Hematopoietic multipotent progenitor cell treated with erythropoietin and hydrocortisone succinate and interleukin-3 and kit ligand, for 6 days (in vitro differentiated cells): ENCODE data around the gene PCSK2.

Experiments
- DNase-seq: peaks from one replicate; pipeline ENCODE4 v3.0.0-alpha.2; 2015

Gene PCSK2

DNA sequence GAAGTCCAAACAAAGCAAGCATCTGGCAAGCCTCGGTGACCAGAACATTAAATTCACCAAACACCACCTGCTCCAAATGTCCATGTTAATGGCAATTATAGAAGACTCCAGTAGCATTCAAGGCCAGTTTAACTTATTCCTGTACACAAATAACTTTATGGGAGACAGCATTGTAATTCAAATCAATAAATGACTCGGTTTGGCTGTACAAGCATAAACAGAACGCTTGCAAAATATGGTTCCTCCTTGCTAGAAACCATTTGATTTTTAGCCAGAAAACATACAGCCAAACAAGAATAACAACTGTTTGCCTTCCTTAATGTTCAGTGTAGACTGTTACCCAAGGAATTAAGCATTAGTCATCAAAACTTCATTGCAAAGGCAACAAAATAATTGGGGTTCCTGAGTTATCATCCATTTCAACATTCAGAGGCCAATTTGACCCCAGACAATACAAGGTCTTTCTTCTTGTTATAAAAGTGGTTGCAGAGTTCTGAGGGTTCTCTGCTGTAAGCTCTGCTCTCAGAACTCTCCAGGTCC lies 179.3 kb downstream of the PCSK2 start:
- no peak for DNase-seq

DNA sequence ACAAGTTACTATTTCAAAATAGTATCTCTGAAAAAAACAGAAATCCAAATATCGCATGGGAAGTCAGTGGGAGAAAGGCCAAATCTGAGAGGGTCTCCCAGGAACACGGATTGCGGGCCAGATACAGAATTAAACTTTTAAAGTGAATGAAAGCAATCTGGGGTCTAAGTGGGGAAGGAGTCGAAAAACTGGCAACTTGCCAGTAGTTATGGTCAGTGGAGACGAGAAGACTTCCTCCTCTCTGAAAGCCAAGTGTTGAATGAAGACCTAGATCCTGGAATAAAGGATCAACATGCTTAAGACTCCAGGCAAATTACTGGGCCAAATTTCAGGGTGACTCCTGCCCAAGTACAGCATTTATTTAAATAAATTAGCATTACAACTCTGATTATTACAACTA lies 180.7 kb downstream of the PCSK2 start:
- DNase-seq: no peak

DNA sequence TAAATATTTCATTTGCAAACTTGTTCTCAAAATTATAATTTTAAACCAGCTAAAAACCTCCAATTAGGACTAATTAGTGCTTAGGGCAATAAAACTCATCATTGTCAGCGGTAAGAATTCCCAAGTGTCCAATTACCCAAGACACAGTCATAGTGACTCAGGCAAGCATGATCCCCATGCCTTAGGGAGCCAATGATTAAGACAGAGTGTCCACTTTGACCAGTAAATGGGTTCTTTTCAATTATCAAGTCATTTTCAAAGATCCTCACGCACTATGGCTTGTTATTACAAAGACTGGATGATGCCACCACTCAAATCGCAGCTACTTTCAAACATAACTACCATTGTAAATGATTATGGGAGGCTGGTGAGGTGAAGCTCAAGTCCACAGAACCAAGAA lies 190.4 kb downstream of the PCSK2 start:
- DNase-seq: no peak

DNA sequence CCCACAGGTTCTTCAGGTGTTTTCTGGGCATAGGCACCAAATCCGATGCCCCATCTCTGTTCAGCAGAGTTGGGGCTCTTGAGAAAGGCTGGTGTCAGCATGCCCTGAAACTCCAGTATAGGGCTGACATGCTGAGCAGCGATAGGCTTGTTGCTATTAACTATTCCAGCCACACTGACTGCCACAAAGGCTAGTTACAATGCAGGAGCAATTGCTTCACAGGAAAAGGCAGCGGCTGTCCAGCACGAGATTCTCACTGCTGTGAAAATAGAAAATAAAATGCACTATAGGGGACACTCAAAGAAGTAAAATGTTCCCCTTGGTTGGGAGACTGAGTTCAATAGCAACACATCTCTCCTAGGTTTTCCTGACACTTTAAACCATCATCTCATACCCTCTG lies 191.9 kb downstream of the PCSK2 start:
- DNase-seq: no peak

DNA sequence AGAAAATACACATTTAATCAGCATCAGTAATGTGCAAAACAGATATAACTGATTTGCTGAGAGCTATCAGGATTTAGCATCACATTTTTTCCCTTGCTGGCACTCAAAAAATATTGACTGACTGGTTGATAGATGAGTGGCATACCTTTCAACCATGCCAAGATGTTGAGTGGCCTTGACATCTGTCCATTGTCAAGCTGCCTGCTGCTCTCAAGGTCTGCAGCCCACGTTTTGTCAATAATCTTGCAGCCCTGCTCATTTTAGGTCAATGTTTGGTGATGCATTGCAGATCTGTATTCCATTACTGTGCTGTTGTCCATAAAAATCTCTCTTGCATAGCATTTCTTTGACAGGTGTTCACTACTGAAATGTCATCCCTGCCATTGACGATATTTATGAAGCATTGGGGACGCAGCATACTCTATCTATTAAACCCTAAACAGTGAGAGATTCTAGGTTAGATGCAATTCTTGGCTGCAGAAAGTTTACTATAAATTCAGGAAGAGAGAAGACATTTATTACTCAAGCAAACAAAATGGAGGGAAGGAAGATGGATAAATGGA lies 192.7 kb downstream of the PCSK2 start:
- no peak for DNase-seq

DNA sequence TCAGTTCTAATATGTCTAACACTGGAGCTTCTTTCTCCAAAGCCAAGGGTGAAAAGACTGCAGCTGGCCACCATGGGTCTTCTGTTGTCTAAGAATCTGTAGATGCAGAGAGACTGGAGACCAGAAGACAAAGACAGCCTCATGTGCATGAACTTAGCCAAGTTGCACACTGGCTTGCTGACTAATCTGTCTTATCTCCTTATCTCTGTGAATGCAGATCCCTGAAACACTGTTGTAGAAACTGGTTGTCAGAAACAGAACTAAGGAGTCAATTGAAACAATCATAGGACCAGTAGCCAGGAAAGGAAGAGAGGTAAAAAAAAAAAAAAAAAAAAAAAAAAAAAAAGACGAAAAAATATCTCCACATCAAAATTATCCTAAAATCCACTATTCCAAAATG lies 194.7 kb downstream of the PCSK2 start:
- peak; percentile 29 for DNase-seq

DNA sequence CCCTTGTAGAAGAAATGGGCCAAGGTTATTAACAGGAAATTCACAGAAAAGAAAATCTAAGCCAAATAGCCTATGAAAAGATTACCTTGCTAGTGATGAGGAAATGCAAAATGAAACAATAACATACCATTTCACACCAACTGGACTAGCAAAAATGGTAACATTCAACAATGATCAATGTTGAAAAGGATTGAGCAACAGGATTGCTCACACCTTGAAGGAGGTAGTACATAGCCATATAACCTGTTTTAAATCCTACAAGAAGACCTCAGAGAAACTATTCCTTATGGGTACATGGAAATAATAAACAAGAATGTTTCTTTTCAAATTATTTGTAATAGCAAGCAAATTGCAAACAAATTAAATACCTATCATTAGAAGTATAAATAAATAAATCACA lies 196.9 kb downstream of the PCSK2 start:
- no peak for DNase-seq

DNA sequence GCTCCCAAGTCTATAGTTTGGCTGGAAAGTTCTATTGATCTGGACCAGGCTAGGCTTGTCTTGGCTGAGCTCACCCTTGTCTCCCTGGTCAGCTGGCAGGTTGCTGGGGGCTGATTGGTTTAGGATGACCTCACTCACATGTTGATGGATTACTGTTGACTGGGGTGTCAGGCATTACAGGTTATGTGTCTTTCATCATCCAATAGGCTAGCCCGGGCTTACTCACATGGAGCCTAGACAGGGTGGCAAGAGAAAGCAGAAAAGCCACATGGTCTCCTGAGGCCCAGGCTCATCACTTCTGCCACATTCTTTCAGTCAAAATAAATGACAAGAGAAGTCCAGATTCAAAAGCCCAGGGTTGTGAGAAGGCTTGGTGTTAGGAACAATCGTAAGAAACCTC lies 200.8 kb downstream of the PCSK2 start:
- DNase-seq: no peak

DNA sequence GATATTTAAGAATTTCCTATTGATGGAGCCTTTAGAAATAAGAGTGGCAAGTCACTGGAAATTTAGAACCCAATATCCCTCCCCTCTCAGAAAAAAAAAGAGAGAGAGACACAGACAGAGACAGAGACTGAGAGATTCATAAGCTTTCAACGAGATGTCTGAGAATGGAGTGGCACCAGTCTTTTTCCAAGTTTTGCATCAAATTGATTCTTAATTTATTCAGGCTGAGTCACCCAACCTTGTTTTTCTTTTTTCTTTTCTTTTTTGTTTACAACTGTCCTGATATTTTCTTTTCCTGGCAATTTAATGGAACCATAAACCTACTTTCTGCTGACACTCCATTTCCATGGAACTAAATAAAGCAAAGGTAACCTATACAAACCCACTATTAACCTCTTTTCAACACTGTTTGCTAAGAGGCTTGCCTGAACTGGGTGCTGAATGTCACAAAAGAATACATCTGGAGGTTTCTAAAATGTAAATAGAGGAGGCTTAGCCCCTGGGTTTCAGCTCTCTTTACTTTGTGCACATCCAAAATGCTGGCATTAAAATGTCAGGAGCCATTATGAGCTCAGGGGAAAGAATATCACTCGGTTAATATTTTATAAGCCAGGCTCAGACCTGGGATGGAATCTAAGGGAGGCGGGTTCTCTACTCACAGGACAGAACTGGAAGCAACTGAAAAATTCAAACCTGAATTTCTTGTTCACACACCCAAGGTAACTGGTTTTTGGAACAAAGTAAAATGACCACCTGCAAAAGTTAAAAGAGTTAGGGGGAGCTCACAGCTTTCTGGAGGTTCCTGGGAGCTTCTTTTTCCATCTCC lies 203.5 kb downstream of the PCSK2 start:
- DNase-seq: no peak

DNA sequence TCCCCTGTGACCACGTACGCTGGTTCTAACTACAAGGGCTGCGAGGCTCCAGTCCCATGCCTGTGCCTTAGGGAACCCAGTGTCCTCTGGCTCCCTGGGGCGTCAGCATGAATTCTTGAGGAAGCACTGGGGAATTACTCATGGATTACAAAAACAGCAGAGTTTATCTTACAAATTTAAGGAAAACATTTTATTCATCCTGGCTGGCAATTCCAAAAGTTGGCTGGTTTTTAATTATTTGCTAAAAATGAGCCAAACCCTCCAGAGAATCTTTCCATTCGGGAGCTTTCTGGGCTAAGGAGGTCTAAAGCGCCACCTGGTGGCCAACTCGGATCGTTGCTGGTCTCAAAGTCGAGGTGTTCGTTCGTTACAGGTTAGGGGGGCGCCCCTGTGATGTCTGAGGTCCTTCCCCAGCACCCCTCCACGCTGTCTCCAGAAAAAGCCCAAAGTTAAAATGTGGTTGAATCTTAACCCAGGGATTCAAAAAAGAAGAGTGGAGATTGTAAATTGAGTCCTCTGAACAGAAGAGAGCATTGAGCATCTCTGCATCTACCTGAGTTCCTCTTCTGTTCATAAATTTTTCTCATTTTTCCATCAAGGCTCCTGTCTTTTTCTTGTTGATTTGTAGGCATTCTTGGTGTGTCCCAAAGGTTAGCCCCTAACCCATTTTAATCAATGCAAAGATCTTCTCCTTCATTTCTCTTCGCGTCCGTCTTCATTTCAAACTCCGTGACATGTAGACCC lies 205.0 kb downstream of the PCSK2 start:
- peak; percentile 81 for DNase-seq

DNA sequence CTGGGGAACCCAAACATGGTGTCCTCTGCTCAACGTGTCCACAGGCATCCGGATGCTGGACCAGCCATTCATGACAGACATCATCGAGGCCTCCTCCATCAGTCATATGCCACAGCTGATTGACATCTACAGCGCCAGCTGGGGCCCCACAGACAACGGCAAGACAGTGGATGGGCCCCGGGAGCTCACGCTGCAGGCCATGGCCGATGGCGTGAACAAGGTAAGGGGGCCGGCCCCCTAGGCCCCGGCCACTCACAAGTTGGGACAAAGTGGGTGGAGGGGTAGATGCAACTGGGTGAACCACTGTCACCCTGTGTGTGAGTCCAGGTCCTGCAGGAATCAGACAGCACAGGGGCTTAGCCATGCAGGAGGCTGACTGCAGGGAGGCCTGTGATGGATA lies 209.8 kb downstream of the PCSK2 start:
- DNase-seq: no peak

DNA sequence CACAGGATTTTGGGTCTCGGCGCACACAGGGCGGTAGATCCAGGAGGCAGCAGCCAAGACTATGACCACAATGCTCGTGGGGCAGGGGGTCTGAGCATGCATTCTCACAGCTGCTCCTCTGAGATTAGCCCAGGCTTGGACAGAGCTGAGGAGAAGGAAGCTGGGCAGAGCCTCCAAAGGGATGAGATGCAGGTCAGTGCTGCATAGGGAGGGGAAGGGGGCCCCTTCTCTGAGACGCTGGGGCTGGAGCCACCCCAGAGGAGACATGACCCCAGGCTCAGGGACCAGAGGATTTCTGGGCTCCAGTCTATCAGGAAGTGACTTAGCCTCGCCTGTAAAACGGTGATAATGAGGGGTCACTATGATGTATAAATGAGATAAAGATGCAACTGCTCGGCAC lies 210.4 kb downstream of the PCSK2 start:
- DNase-seq: peak; percentile 9

DNA sequence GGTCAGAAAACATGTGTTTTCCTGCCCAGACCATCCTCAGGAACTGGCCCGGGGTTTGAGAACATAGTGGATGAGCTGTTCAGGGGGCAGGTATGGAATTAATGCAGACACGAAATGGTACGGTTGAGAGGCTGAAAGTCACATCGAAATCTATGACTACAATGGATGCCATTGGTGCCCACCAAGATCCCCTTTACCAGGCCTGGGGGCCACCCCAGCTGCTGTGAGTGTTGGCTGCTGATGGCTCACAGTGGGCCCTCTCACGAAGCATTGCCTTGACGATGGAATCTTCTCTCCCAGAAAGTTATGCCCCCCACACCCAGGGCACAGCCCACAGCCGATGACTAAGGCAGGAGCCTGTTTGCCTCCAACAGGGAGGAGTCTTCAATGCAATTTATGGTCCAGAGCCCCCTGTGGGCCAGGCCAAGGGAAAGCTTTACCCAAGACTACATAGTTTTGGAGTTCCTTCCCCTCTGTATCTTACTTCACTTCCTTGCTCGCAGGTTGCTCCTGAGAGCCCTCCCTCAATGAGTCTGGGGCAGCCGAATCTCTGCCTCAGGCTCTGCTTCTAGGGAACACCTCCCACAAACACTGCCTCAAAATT lies 211.7 kb downstream of the PCSK2 start:
- DNase-seq: peak; percentile 22

DNA sequence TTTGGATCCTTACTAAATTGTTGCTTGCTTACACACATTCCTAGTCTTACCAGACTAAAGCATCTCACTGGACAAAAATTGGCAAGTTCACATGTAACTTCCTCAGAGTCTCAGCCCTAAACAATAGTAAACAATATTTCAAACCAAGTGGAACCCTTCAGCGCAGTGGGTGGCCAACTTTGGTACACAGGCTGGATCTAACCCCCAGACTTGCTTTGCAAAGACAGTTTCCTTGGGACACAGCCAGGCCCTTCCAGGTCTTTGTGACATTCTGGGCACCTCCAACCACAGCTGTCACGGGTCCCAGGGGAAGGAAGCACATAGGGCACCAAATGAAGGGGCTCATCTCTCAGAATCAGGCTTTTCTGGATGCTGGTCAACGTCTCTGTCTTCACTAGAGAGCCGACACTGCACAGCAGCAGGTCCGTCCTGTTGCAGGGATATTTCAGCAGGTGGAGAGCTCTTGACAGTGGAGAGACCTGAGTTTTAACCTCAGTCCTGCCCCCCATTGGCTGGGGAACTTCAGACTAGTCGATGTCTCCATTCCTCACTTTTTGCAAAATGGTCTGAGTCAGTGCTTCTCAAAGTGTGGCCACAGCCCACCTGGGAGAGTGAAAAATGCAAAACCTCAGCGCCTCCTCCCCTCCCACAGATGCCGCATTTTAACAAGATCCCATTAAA lies 212.9 kb downstream of the PCSK2 start:
- DNase-seq: no peak

DNA sequence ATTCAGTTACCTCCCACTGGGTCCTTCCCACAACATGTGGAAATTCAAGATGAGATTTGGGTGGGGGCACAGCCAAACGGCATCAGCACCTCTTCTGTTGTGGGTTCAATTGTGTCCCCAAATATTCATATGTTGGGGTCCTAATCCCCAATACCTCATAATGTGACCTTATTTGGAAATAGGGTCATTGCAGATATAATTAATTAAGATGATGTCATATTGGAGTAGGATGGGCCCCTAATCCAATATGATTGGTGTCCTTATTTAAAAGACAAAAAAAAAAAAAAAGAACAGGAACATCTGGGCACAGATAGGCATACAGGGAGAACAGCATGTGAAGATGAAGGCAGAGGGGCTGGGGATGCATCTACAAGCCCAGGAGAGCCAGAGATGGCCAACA lies 214.9 kb downstream of the PCSK2 start:
- DNase-seq: no peak

DNA sequence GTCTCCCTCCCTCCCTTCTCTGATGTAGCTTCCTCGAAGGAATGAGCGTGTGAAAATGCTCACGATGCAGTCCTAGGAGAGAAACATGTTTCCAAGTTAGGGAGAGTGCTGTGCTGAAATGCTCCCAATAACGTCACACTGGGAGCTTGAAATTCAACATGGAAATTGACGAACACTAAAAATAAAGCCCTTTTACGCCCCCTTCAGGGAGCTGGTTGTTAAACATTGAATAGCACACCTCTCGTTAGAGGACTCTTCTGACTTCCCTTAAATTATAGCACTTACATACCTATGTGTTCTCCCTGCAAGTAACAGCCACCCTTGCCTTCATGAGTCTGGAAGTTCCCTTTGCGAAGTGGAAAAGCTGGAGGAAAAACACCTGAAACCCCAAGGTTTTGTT lies 215.7 kb downstream of the PCSK2 start:
- DNase-seq: peak; percentile 23

DNA sequence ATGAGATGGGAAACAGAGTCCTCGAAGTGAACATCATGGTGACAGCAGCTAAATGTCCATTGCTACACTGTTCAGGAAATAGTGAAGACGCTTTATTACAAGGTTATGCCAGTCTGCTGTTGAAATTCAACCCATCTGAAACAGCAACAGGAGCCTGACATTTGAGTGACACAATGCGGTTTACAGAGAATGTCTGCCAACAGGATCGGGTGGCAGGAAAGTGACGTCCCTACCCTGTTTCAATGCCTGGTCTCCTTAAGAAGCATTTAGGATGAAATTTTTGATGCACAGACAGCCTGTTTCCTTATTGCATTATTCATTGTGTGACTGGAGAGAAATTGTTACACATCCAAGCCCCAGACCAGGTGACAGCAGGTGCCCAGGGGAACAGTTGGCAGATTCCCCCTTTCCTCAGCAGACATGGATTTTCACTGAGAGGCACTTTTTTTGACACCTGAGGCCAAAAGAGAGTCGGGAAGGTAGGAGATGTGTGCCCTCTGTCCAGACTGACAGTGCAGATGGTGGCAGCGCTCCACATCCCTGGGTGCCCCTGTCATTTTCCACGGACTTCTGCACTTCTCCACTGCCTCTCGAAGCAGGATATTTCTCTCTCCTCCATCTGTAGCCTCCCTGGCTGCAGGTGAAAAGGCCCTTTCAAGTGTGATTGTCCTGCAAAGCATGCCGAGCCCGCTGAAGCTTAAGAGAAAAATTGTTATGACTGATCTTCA lies 216.5 kb downstream of the PCSK2 start:
- no peak for DNase-seq

DNA sequence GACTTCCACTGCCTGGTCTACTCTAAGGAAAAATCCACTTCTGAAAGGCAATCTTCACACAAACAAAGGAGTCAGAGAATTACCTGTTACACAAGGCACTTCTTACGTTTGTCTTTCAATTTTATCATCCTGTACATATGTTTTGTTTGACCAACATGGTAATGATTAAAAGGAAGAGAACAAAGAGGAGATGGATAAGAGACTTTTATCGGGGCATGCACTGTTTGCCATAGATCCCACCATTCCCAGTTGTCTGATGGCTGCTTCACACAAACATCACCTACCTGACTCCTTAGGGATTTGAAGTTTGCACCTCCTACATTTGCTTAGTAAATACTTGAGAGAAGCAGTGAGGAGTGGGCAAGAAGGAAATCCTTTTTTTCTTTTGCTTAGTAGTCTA lies 217.3 kb downstream of the PCSK2 start:
- no peak for DNase-seq

DNA sequence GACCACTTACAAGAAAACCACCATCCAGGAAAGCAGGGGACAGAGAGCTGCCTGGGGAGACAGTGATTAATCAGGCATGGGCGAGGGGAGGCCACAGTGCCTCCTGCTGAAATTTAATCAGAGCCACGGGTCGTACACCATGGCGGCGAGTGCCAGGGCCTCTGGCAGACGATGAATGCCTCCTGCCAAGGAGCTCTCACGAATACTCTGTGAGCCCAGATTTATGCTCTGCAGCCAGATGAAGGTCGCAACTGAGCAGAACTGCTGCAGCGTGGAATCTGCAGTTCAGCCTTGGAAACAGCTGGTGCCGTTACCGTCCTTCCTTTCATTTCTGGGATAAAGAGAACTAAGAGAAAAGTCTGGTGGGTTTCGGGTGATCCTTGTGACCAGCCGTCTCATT lies 218.7 kb downstream of the PCSK2 start:
- no peak for DNase-seq

DNA sequence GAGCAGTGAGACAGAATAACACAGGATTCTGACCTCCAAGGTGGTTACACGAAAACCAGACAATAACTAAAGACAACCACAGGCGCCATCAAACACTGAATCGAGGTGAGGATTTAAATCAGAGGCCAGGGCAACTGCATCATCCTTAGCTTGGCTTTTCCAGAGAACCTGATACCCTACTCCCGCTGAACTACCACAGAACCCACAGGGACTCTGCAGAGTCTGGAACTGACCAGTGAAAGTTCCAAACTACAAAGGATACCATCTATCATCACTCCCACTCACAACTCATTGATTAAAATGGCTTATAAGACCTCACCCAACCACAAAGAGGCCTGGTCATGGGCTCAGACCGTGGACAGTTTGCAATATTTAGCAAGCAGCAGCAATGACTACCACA lies 219.3 kb downstream of the PCSK2 start:
- no peak for DNase-seq

DNA sequence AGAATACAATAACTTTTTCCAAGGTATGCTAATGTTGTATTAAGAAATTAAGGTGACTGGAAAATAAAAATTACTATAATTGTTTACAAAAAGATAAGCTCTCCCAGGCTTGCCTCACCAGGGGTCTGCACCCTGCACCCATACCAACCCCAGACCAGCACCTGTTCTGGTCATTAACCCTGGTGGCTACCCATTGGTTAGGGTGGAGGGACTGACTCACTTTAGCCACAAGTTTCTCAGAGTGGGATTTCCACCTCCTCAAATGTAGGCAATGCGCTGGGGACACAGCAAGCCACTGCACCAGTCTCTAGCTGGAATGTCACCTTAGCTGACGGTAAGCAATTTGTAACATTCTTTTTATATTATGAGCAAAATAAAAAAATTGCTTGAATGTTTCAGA lies 221.2 kb downstream of the PCSK2 start:
- DNase-seq: no peak

DNA sequence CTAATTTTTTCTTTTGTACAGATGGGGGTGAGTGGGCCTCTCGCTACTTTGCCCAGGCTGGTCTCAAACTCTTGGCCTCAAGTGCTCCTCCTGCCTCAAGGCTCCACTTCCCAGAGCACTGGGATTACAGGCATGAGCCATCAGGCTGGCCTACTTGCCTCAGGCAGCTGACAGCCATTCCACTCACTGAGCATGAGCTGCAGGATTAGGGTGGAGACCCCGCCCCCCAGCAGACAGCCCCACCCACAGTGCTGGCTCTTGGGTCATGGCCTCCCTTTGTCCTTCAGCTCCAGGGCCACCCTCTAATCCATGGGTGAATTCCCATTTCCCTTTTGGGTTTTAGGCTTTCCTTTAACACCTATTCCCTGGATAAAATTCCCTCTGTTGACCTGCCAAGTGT lies 222.2 kb downstream of the PCSK2 start:
- DNase-seq: no peak
